GM19468 (cell line): Measurements from ENCODE around the gene PRIMA1.

Experiments
- ATAC-seq: cut with Tn5 transposase; IDR thresholded peaks from one replicate; pipeline ENCODE4 v1.9.1; 2021; ENCODE audit warnings: mild to moderate bottlenecking, moderate library complexity, moderate number of reproducible peaks; ENCODE audit not compliant: unreplicated experiment; ENCODE audit errors: extremely low read depth

Gene PRIMA1

DNA sequence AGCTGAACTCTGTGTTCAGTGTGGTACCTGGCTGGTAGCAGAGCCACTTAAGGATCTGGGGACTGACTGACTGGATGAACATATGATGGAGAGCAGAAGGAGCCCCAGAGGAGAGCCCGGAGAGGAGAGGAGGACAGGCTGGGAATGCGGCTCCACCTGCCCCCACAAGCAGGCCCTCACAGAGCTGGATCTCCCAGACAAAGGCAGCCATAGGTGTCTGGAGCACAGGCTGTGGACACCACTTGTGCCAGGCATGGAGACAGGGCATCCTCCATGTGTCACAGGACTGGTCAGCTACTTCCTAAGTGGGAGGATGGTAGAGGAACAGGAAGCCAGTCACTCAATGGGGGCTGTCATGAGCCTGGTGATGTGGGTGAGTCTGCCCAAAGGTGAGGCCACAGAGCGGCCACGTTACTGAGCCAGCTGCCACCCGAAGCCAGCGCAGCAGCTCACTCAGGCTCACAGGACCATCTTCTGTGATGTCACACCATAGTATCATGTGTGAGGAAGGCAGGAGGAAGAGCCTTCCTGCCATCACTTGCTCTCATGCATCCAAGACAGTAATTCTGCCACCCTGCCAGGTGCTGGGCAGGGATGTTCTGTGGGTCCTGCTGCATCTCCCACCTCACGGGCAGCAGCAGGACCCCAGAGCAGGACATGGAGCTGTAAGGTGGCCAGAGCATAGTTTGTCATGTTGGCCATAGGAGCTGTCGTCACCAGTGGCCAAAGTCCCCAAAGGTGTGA lies 72.1 kb downstream of the PRIMA1 start:
- ATAC-seq = no peak

GRCh38 chr14:93715279-93715927 lies 72.9 kb downstream of the PRIMA1 start:
- ATAC-seq = no peak

DNA sequence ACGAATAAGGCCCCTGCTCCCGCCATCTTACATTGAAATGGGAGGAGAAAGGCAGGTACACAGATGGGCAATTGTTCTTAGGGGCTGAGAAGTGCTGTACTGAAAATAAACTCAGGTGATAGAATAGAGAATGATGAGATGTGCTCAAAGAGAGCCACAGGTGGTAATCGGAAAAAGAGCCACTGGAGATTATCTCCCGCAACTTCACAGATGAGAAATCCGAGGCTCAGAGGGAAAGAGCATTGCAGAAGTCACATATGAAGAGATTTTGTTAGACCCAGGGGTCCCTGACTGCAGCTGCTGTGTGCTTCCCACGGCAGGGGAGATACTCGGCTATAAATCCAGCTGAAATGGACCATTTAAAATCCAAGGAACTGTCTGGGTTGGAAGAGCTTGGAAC lies 73.7 kb downstream of the PRIMA1 start:
- ATAC-seq = no peak

- ATAC-seq = no peak
Observed at GRCh38 chr14:93713726-93714405, 74.4 kb downstream of the PRIMA1 start.

DNA sequence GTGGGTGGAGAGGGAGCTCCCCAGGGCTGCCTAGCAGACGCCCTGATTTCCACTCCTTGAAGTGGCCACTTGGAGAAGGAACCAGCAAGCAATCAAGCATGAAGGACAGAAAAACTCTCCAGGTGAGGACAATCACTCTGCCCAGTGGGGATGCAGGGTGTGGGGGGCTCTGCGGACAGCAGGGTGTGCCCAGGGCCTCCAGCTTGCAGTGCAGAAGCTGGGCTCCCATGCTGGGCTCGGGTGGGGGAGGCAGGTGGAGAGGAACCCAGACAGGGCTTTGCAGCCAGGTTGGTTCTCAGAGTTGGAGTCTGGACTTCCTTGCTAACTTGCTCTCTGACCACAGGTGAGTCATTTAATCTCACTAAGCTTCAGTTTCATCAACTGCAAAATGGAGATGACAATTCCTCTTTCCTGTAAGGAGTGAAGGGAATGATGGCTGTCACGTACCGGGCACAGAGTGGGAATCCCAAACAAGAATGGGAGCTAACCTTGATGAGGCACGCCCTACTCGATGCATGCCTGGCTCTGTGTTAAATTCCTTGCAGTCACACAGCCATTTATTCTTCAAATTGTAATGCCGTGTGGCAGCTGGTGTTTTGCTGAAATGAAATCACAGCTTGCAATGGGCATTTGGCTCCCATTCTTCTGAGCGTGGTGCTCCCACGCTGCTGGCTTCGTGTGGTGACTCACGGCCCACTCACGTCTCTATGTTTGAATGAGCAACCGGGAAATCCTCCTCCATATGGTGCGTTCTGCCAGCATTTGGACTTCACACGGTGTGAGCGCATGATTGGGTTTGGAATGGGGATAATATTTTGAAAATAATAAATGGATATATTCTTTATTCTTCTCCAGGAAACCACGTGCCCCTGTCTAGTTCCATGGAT lies 75.2 kb downstream of the PRIMA1 start:
- ATAC-seq = no peak

- no peak for ATAC-seq
Observed at GRCh38 chr14:93712079-93712837, 76.0 kb downstream of the PRIMA1 start.

GRCh38 chr14:93709249-93709648 lies 79.0 kb downstream of the PRIMA1 start:
- no peak for ATAC-seq

DNA sequence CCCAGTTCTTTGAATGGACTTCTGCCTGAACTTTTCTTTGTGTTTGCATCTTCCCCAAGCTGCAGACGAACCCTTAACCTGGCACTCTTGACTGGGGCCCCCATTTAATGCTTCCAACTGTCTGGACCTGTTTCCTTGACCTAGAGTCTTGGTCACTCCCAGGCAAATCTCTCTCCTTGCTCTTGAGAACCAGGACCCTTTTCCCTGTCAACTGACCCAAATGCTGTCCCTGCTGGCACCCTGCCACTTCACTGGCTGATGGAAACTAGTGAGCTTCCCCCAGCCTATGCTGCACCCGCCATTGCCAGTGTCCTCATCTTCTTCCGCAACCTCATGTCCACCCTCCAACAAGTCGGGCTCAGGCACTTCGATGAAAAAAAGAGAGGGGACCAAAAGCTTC lies 79.5 kb downstream of the PRIMA1 start:
- no peak for ATAC-seq

- ATAC-seq = no peak
Observed at GRCh38 chr14:93708311-93708734, 80.0 kb downstream of the PRIMA1 start.

DNA sequence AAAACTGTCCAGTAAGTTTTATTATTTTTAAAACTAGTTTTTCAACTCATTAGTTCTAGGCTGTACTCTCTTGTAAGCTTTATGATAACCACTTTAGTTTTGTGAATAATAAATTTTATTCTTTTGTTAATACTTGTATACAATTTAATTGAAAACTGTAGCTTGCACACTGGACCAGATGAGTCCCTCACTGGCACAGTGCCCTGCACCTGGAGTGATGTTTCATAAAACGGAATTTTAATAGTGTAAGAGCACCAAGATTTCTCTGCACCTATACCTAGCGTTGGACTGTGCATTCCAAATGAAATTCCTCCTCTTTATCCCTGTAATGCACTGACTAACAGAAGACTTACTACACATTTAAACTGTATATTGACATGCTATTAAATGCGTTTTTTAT lies 80.8 kb downstream of the PRIMA1 start:
- ATAC-seq = no peak

DNA sequence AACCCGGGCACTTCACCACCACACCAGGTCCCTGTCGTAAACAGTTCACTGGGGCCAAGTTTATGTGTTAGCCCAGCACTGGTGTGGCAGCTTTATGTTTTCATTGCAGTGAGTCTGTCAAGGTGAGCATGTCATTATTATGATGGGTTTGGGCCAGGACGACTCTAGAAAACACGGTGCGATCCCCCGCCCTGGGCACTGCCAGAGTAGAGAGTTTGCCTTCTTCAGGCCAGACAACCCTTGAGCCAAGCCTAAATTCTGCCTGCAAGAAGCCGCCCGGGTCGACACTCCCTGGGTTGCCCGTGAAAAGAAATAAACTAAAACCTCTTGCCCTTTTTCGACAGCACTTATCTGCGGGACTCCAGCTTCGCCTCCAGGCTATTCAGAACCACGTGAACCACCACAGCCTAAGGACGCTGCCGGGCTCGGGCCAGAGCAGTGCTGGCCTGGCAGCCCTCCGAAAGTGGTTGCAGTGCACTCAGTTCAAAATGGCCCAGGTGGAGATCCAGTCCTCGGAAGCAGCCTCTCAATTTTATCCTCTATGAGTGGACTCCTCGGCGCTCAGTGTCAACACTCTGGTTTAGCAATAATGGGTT lies 81.8 kb downstream of the PRIMA1 start:
- ATAC-seq = no peak

DNA sequence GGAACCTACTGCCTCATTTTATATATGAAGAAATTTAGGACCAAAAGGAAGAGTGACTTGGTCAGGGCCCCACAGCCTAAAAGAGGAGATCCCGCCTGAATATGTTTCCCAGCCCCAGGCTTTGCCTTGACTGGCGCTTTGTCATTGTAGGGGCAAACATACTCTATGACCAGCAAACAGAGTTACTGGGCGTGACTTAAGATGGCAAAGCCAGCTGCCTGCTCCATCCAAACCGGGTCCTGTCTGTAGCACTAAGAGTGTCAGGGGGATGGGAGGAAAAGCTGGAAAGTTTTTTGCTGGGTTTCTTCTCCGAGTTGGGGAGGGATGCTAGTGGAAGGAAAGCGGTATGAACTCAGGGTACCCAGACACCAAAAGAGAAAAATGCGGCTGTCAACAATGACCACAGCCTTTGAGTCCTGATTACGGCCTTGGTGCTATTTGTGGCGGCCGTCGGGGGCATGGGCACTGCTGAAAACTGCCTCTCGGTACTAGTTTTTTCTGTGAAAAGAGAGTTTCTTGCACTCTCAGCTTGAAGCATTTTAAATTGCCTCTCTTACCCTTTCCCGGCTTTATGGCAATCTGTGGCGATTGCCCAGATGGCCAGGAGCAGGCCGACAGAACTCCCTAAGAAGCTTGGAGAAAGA lies 82.7 kb downstream of the PRIMA1 start:
- no peak for ATAC-seq

DNA sequence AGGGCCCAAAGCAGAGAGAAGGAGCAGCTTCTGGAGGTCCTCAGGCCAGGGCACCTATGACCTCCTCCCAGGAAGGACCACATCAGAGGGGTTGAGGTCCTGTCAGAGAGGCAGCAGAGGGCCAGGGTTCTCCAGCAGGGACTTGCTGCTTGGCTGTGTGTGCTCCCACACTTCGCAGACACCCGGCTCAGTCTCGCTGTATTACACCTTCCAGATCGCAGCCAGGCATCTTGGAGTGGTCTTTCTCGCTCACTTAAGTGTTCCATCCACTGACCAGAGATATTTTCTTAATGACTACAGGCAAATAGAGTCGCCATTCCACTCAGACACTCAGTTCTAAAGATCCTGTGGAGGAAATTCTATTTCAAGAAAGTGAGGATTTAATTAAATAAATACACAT lies 84.3 kb downstream of the PRIMA1 start:
- ATAC-seq = no peak

DNA sequence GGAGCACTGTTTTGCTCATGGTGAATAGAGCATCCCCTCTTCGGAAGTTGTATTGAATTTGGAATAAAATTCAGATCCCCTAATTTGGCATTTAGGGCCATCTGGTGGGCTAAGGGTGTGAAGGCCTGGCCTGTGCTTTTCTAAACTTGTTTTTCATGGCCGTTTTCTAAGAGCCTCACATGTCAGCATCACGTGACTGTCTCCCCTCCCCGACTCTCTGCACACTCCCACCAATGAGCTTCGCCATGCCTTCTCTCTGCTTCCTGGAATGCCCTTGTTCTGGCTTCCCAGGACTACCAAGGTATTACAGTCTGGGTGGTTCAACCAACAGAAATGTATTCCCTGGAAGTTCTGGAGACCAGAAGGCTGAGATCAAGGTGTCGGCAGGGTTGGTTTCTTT lies 85.3 kb downstream of the PRIMA1 start:
- no peak for ATAC-seq

DNA sequence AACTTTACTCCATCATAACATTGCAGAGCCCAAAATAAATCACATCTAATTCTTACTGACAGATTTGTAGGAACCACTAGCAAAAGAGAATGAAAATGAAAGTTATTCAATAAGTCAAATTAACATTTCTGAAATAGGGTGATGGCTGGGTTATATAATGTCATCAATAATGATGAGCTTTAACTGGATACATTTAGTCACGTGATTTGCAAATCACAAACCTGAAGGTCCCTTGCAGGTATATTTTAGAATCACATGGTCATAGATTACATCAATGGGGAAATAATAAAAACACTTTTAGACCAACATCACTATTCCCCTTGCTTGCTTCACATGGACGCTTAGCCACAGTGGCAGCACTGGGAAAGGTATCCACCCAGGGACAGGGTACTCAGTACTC lies 86.7 kb downstream of the PRIMA1 start:
- no peak for ATAC-seq

DNA sequence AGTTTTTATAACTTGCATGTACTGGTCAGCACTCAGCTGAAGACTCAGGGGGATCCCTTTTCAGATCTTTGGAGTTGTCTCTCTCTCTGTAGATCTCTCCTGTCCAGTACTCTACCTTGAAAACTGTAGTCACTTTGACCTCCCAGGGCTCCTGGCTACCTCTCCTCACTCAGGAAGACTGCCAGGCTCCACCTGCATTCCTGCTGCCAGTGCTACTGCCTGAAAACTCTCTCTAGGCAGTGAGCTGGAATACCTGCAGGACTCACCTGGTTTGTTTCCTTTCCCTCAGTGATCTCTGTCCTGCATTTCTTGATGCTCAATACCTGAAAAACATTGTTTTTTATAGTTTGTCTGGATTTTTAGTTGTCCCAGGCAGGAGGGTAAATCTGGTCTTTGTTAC lies 87.4 kb downstream of the PRIMA1 start:
- ATAC-seq = no peak

- no peak for ATAC-seq
Observed at GRCh38 chr14:93693914-93694313, 94.4 kb downstream of the PRIMA1 start.

DNA sequence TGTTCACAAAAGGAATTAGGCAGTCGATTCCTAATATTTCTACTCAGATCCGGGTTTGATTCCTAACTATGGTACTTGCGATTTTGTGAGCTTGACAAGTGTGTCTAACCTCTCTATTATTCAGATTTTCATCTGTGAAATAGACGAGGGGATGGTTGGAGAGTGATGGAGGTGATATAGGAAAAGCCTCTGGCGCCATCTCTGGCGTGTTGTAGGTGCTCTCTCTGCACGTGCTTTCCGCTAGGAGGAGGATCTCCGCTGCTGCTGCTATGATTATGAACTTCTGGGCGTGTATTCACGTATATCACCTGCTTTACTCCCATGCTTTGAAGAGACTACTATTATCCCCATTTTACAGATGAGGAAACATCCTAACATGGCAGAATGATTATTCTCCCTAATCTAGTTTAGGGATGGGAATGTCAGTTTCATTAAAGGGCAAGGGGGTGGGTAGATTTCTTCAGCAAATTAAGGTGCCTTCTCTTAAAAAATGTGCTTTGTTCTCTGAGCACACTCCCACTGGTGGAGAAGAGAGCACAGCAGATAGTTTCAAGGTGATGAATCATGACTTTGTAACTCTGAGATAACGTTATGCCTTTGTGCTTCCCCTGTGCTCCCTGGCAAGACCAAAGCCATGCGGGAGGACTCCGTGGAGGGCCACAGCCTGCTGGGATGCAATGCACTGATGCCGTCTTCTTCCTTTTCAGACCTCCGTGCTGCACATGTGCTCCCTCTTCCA lies 97.1 kb downstream of the PRIMA1 start:
- ATAC-seq = no peak
